Adipocyte (in vitro differentiated cells): ENCODE data around the gene CENPP.
A peak's percentile ranks its signal among the peaks of the same experiment; 100 is the strongest.

Source experiments
- DNase-seq: peaks from one replicate; pipeline ENCODE4 v3.0.0-alpha.2; 2015; ENCODE audit warnings: low read depth
- H3K27me3 ChIP-seq: replicated peaks from 2 replicates; pipeline ENCODE4 v1.7.0; 2013; ENCODE audit warnings: mild to moderate bottlenecking, low read length, moderate library complexity; ENCODE audit not compliant: control insufficient read depth, insufficient read depth
- H3K36me3 ChIP-seq: 2 replicates; pipeline ENCODE4 v1.7.0; 2013; ENCODE audit warnings: low read length, mild to moderate bottlenecking, moderate library complexity; ENCODE audit not compliant: control insufficient read depth, insufficient read depth, severe bottlenecking
- H3K4me1 ChIP-seq: 2 replicates; pipeline ENCODE4 v1.7.0; 2013; ENCODE audit warnings: mild to moderate bottlenecking, low read length, moderate library complexity; ENCODE audit not compliant: control insufficient read depth, insufficient read depth
- H3K4me3 ChIP-seq: 2 replicates; pipeline ENCODE4 v1.7.0; 2013; ENCODE audit warnings: mild to moderate bottlenecking, low read length, moderate library complexity
- H3K9ac ChIP-seq: 2 replicates; pipeline ENCODE4 v1.7.0; 2013; ENCODE audit warnings: mild to moderate bottlenecking, low read length, moderate library complexity
- H3K9me3 ChIP-seq: 2 replicates; pipeline ENCODE4 v1.7.0; 2013; ENCODE audit warnings: mild to moderate bottlenecking, low read length, moderate library complexity; ENCODE audit not compliant: control insufficient read depth

The CENPP gene

DNA sequence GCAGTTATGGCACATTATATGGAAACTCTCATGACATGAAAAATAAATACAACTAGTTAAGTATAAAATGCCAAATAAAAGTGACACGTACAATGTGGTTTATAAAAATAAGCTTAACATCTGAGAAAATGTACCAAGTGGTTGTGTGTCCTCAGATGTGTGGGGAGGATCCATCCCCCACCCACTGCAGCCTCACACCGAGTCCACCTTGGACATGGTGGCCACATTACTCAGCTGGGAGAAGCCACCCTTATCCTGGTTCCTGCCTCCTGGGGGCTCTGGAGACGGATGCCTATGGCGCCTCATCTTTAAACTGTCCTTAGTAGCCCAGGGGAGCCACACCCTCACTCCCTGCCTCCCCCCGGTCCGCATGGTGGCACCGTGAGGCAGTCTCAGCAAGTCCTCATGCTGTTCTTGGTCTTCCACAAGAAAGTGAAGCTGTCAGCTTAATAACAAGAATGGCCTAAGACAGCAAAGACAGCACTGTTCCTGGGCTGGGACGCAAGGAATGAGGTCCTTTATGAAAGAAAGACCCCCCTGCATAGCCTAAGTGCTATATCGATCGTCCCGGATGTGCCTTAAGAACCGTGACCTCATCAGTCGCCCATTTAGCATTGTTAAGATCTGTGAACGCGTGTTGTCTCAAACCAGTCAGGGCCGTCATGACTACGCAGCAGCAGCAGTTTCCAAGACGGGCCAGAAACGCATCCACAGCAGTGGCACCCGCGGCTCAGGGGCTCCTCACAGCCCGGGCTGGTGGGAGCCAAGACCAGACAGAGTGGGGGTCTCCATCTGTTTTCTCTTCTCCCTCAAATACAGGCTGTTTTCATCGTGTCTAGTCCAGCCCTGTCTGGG is 287.7 kb downstream of the CENPP start:
- no peaks in the 10 kb centered on the region for H3K27me3 ChIP-seq
- peaks cover 45% of the 10 kb centered on the region for H3K4me1 ChIP-seq
- H3K9me3 ChIP-seq, result no peaks in the 10 kb centered on the region
- no peak for DNase-seq
- peaks cover 47% of the 10 kb centered on the region for H3K36me3 ChIP-seq
- H3K4me3 ChIP-seq, result no peak overlapping the region
- no peak overlapping the region for H3K9ac ChIP-seq

DNA sequence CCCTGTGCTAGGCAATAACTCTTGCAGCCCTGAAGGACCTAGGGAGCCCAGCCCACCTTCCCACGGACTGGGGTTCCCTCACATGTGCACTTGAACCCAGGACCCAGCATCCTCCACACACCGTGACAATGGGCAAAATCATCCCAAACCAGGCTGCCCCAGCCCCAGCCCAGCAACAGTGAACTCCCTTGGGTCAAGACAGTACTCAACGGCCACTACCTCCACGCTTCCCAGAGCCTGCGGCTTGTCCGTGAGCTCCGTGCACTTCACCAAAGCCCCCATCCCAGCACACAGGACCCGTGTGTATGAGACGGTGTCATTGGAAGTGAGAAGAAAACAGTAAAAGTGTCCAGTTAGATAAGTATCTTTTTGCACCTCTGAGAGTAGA is 288.4 kb downstream of the CENPP start:
- H3K4me3 ChIP-seq, result no peak overlapping the region
- H3K27me3 ChIP-seq, result no peaks in the 10 kb centered on the region
- H3K36me3 ChIP-seq, result peaks cover 52% of the 10 kb centered on the region
- H3K4me1 ChIP-seq, result peaks cover 39% of the 10 kb centered on the region
- DNase-seq, result no peak
- no peak overlapping the region for H3K9ac ChIP-seq
- H3K9me3 ChIP-seq, result no peaks in the 10 kb centered on the region

DNA sequence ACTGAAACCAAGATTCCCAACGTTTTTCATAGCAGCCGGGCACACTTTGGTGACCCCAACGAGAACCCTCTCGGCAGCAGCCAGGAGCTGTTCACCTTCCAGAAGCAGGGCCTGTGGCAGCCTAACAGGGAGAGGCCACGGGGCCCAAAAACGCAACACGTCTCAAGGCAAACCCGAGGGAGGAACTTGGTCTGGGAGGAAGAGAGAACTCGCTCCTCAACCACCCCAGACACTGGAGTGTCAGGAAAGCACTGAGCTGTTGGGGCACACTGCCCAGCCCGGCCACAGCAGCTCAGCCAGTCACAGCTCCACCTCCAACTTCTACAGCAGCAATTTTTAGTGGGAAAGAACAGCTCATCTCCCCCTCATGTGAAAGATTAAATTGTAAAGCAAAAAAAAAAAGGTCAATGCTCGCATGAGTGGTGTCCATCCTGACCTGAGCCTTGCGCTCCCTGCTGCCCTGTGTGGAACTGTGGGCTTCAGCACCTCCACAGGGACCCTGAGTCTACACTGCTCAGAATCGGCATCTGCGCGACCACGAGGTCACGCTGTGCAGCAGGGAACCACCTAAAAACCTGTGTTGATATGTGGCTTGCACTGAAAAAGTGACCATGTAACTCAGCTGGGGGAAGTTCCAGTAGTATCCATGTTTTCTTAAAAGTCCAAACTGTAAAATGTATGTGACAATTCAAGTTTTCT is 289.2 kb downstream of the CENPP start:
- DNase-seq, result no peak

DNA sequence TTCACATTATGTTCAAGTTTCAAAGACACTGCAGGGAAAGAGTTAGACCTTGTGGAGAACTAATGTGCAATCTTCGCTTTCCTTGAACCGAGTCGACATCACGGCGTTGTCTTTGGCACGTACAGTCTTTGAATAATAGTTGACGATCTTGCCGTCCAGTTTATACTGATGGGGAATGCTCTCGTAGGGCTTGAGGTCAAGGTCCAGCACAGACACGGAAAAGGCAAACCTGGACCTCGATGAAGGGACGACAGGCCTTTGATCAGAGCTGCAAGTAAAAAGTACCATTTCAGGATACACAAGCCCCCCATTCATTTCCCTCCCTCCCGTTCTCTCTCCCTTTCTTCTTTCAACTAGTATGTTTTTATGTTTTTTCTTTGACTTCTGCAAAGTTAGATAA is 290.0 kb downstream of the CENPP start:
- Histone ChIP-seq H3K4me1 (peaks cover 29% of the 10 kb centered on the region), H3K36me3 (peaks cover 66% of the 10 kb centered on the region), H3K9me3 (no peaks in the 10 kb centered on the region), H3K9ac (no peak overlapping the region), H3K4me3 (peak overlapping the region; percentile 59), H3K27me3 (no peaks in the 10 kb centered on the region)
- DNase-seq, result no peak

More for the DNA sequence above, 289.2 kb downstream of the CENPP start:
- Histone ChIP-seq H3K36me3 (peaks cover 59% of the 10 kb centered on the region), H3K27me3 (no peaks in the 10 kb centered on the region), H3K4me1 (peaks cover 34% of the 10 kb centered on the region), H3K9me3 (no peaks in the 10 kb centered on the region), H3K4me3 (no peak overlapping the region), H3K9ac (peak overlapping the region; percentile 57)

DNA sequence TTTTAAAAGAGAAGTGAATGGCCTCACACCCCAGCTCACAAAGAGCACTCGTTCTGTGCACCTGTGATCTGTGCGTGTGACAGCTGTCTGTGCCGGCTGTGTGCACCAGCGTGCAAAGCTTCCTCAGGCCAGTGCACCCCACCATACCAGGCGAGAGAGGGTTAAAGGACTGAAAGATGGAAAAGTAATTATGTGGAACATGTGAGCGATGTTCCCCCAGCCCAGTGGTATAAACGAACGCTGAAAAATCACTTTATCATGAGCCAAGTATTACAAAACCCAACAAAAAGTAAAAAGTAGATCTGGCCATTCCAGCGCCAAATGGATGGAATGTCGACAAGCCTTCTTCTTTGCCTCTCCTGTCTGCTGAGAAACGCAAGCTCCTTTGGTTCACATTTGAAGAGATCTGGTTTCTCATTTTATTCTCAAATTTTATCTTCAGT is 290.5 kb downstream of the CENPP start:
- DNase-seq, result no peak

GRCh38 chr9:92616655-92617111 is 290.9 kb downstream of the CENPP start:
- DNase-seq, result no peak
- Histone ChIP-seq H3K9ac (peak overlapping the region; percentile 69), H3K9me3 (no peaks in the 10 kb centered on the region), H3K36me3 (peaks cover 65% of the 10 kb centered on the region), H3K27me3 (no peaks in the 10 kb centered on the region), H3K4me3 (peak overlapping the region; percentile 59), H3K4me1 (peaks cover 29% of the 10 kb centered on the region)

More for the DNA sequence above, 290.5 kb downstream of the CENPP start:
- H3K9me3 ChIP-seq, result no peaks in the 10 kb centered on the region
- no peaks in the 10 kb centered on the region for H3K27me3 ChIP-seq
- peaks cover 66% of the 10 kb centered on the region for H3K36me3 ChIP-seq
- peak overlapping the region; percentile 69 for H3K9ac ChIP-seq
- peaks cover 29% of the 10 kb centered on the region for H3K4me1 ChIP-seq
- peak overlapping the region; percentile 59 for H3K4me3 ChIP-seq

DNA sequence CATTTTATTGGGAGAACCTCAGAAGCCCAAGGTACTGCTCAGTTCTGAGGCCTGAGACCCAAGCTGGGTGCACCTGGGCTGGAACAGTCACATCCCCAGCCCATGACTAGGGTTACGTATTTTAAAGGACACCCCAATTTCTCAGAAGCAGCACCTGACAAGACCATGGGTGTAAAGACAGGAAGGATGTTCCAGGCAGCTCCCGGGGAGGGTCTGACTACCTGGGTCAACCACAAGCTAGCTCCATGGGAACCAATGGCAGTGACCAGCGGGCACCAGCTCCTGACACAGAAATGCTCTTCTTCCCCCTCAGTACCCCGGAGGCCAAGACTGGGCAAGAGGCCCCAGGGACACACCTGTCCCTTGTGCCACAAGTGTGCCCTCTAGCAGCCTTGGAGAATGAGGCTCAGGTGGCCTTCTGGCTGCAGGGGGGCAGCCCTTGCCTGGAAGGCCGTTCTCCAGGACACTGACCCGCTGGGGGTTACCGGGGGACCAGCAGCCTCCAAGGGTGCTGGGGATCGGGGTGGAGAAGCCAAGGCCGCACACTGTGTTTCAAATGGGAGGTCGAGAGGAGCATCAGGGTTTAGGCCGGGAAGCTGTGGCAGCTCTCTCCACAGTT is 291.6 kb downstream of the CENPP start:
- H3K36me3 ChIP-seq, result peaks cover 59% of the 10 kb centered on the region
- DNase-seq, result no peak
- peak overlapping the region; percentile 69 for H3K9ac ChIP-seq
- no peaks in the 10 kb centered on the region for H3K27me3 ChIP-seq
- H3K9me3 ChIP-seq, result no peaks in the 10 kb centered on the region
- no peak overlapping the region for H3K4me3 ChIP-seq
- peaks cover 26% of the 10 kb centered on the region for H3K4me1 ChIP-seq

DNA sequence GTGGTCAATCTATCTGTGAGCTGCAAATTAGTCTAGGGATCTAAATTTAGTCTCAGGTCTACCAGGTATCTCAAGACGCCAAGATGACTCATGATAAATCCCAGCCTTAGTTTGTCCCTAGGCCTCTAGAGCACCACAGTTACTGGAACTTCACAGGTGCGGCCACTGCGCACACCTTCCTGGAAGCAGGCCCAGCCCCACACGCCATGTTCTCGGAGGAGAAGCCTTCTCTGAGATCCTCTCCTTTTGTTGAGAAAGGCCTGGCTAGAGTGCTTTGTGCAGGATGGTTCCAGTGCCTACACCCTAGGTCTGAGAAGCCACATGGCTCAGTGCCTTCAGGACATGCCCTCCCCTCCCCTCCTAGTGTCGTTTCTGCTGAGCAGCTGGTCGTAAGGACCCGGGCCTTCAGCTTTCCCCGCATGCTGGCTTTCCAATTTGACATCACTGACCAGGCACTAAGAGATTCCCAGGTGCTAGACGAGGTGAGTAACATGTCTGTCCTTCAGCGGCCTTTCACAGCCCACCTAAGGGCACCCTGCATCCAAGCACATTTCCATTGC is 292.3 kb downstream of the CENPP start:
- H3K4me3 ChIP-seq, result no peak overlapping the region
- H3K36me3 ChIP-seq, result peaks cover 57% of the 10 kb centered on the region

DNA sequence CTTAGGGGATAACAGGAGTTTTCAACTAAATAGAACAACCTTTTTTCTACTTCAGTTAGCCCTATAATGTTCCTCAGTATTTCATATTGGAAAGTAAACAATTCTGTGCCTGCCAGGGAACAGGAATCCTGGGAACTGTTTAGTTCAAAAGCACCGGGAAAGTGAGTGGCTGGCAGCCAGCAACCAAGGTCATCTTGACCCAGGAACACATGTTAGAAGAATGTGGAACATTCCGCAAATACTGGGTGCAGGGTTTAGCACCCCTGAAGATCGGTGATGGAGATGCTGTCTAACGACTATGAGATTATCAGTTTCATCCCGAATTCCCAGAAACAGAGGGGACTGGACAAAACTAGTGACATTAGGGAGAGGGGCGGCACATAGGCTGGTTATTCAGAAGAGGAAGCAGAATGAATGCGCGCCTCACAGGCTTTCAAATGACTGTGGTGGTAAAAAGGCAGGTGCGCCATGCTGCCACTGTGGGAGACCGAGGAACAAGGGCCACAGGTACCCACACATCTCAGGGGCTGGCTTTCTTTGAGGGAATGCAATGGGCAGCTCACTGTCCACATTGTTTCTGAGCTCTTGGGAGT is 293.0 kb downstream of the CENPP start:
- no peak for DNase-seq
- Histone ChIP-seq H3K9me3 (no peaks in the 10 kb centered on the region), H3K4me3 (no peak overlapping the region), H3K9ac (no peak overlapping the region), H3K36me3 (peaks cover 57% of the 10 kb centered on the region), H3K27me3 (no peaks in the 10 kb centered on the region), H3K4me1 (peaks cover 25% of the 10 kb centered on the region)

More for the DNA sequence above, 292.3 kb downstream of the CENPP start:
- no peak for DNase-seq
- no peaks in the 10 kb centered on the region for H3K27me3 ChIP-seq
- H3K9me3 ChIP-seq, result no peaks in the 10 kb centered on the region
- H3K4me1 ChIP-seq, result peaks cover 25% of the 10 kb centered on the region
- no peak overlapping the region for H3K9ac ChIP-seq

- Histone ChIP-seq H3K4me1 (peaks cover 24% of the 10 kb centered on the region), H3K9ac (no peak overlapping the region), H3K4me3 (no peak overlapping the region), H3K27me3 (no peaks in the 10 kb centered on the region), H3K36me3 (peaks cover 62% of the 10 kb centered on the region), H3K9me3 (no peaks in the 10 kb centered on the region)
- no peak for DNase-seq
Measured at GRCh38 chr9:92619601-92620300, 294.0 kb downstream of the CENPP start.
